Neuronal stem cell (in vitro differentiated cells): ENCODE data around the gene SIGLEC1.

ENCODE experiments used
- DNase-seq: peaks from one replicate; pipeline ENCODE4 v3.0.0-alpha.2; 2013; ENCODE audit warnings: low spot score
- H2AFZ ChIP-seq: one replicate; pipeline ENCODE4 v1.6.1; 2013; ENCODE audit warnings: mild to moderate bottlenecking, low read length, inconsistent platforms
- H2AK5ac ChIP-seq: 2 replicates; pipeline ENCODE4 v1.6.1; 2013; ENCODE audit warnings: low read depth, mild to moderate bottlenecking, inconsistent platforms, low read length, moderate library complexity, mixed read lengths
- H2BK120ac ChIP-seq: 2 replicates; pipeline ENCODE4 v1.6.1; 2013; ENCODE audit warnings: low read depth, mild to moderate bottlenecking, inconsistent platforms, low read length, moderate library complexity, mixed read lengths
- H2BK12ac ChIP-seq: one replicate; pipeline ENCODE4 v1.6.1; 2013; ENCODE audit warnings: low read length, inconsistent platforms
- H2BK15ac ChIP-seq: 2 replicates; pipeline ENCODE4 v1.6.1; 2013; ENCODE audit warnings: mild to moderate bottlenecking, low read length, inconsistent platforms, mixed read lengths
- H2BK5ac ChIP-seq: one replicate; pipeline ENCODE4 v1.6.1; 2013; ENCODE audit warnings: inconsistent platforms, mild to moderate bottlenecking, low read length, moderate library complexity
- H3K14ac ChIP-seq: one replicate; pipeline ENCODE4 v1.6.1; 2013; ENCODE audit warnings: low read length, inconsistent platforms
- H3K18ac ChIP-seq: 2 replicates; pipeline ENCODE4 v1.6.1; 2013; ENCODE audit warnings: low read length, inconsistent platforms
- H3K23ac ChIP-seq: 2 replicates; pipeline ENCODE4 v1.6.1; 2013; ENCODE audit warnings: low read depth, mild to moderate bottlenecking, mixed read lengths, low read length, inconsistent platforms; ENCODE audit not compliant: poor library complexity
- H3K27ac ChIP-seq: replicated peaks from 3 replicates; pipeline ENCODE4 v1.5.1; 2013; ENCODE audit warnings: low read length, inconsistent platforms
- H3K27me3 ChIP-seq, 3 experiments: 2 replicates each; pipeline ENCODE4 v1.6.1; 2013; ENCODE audit warnings: low read length in 3 of 3, mild to moderate bottlenecking in 2 of 3, inconsistent platforms in 1 of 3, low read depth in 1 of 3, mixed read lengths in 1 of 3, moderate library complexity in 1 of 3; ENCODE audit not compliant: control insufficient read depth in 3 of 3, insufficient read depth in 3 of 3
- H3K36me3 ChIP-seq, 2 donors: replicated peaks in 1 of 2; 2 replicates each; pipeline ENCODE4 v1.6.1; 2013; ENCODE audit warnings: low read length in 2 of 2; ENCODE audit not compliant: control insufficient read depth in 2 of 2, insufficient read depth in 2 of 2
- H3K4ac ChIP-seq: 2 replicates; pipeline ENCODE4 v1.6.1; 2013; ENCODE audit warnings: inconsistent platforms, mild to moderate bottlenecking, low read length, moderate library complexity
- H3K4me1 ChIP-seq, 2 donors: 1 replicate in 1 of 2; 2 replicates in 1 of 2; pipeline ENCODE4 v1.6.1; 2013; ENCODE audit warnings: low read length in 2 of 2, low read depth in 1 of 2; ENCODE audit not compliant: control insufficient read depth in 2 of 2, insufficient read depth in 1 of 2
- H3K4me2 ChIP-seq: one replicate; pipeline ENCODE4 v1.6.1; 2013; ENCODE audit warnings: mild to moderate bottlenecking, low read length, inconsistent platforms; ENCODE audit not compliant: insufficient read depth, poor library complexity, severe bottlenecking
- H3K4me3 ChIP-seq, 2 donors: 2 replicates each; pipeline ENCODE4 v1.5.1; 2013; ENCODE audit warnings: low read length in 2 of 2, mild to moderate bottlenecking in 2 of 2, inconsistent platforms in 1 of 2, moderate library complexity in 1 of 2
- H3K79me1 ChIP-seq: one replicate; pipeline ENCODE4 v1.6.1; 2013; ENCODE audit warnings: low read depth, mild to moderate bottlenecking, inconsistent platforms, low read length, moderate library complexity
- H3K9ac ChIP-seq: one replicate; pipeline ENCODE4 v1.6.1; 2013; ENCODE audit warnings: mild to moderate bottlenecking, low read depth, low read length, inconsistent platforms; ENCODE audit not compliant: poor library complexity
- H3K9me3 ChIP-seq, 2 donors: replicated peaks in 1 of 2; 2 replicates each; pipeline versions ENCODE3 to v1.6.1; 2013; ENCODE audit warnings: low read length in 2 of 2, mild to moderate bottlenecking in 2 of 2, inconsistent platforms in 1 of 2, low read depth in 1 of 2, mixed read lengths in 1 of 2, moderate library complexity in 1 of 2; ENCODE audit not compliant: control insufficient read depth in 2 of 2, insufficient read depth in 1 of 2
- H4K8ac ChIP-seq: one replicate; pipeline ENCODE4 v1.6.1; 2013; ENCODE audit warnings: low read depth, mild to moderate bottlenecking, inconsistent platforms, low read length, moderate library complexity
- H4K91ac ChIP-seq: one replicate; pipeline ENCODE4 v1.6.1; 2013; ENCODE audit warnings: low read length, low read depth, mild to moderate bottlenecking, inconsistent platforms; ENCODE audit not compliant: poor library complexity
- WGBS, 2 donors: extraction: QIAGEN DNeasy Blood & Tissue Kit; methylation state at CpG; one replicate each; pipeline ENCODE4 v1.1.7; 2013; ENCODE audit warnings: missing lambda C conversion rate in 2 of 2, mixed read lengths in 1 of 2; ENCODE audit not compliant: insufficient read length in 2 of 2, insufficient replicate concordance in 1 of 2; ENCODE audit errors: extremely low coverage in 2 of 2; 5-methylcytosine and 5-hydroxymethylcytosine counted together

Gene SIGLEC1

GRCh38 chr20:3679749-3680700, 32.4 kb downstream of the SIGLEC1 start:
- WGBS, 2 donors, result no CpG with 5 or more reads among the region's 18 CpGs
- H2AFZ ChIP-seq, result no peak overlapping the region
- H3K4me2 ChIP-seq, result no peak overlapping the region
- H3K4ac ChIP-seq, result no peak overlapping the region
- H3K27ac ChIP-seq, result no peak overlapping the region
- H2BK15ac ChIP-seq, result no peak overlapping the region
- H4K8ac ChIP-seq, result no peak overlapping the region
- H2AK5ac ChIP-seq, result peak overlapping the region; percentile 66
- H3K14ac ChIP-seq, result no peak overlapping the region
- no peak overlapping the region for H2BK12ac ChIP-seq
- H3K23ac ChIP-seq, result no peak overlapping the region
- no peak overlapping the region for H2BK120ac ChIP-seq
- peaks cover 5 to 16% of the 10 kb centered on the region in 2 donors for H3K4me1 ChIP-seq
- H3K27me3 ChIP-seq, result peaks cover 0 to 82% (median 18%) of the 10 kb centered on the region in 3 experiments
- H3K36me3 ChIP-seq, result no peaks in the 10 kb centered on the region
- H4K91ac ChIP-seq, result no peak overlapping the region
- no peak overlapping the region for H3K18ac ChIP-seq
- no peak overlapping the region for H2BK5ac ChIP-seq
- H3K9ac ChIP-seq, result peak overlapping the region; percentile 12
- no peak for DNase-seq
- peaks cover 3% of the 10 kb centered on the region for H3K79me1 ChIP-seq
- no peaks in the 10 kb centered on the region for H3K9me3 ChIP-seq
- H3K4me3 ChIP-seq, result no peak overlapping the region

GRCh38 chr20:3678856-3679720, 33.3 kb downstream of the SIGLEC1 start:
- no peak overlapping the region for H2BK120ac ChIP-seq
- H2AFZ ChIP-seq, result no peak overlapping the region
- H4K91ac ChIP-seq, result no peak overlapping the region
- H2BK15ac ChIP-seq, result peak overlapping the region; percentile 49
- no peaks in the 10 kb centered on the region for H3K36me3 ChIP-seq
- H3K18ac ChIP-seq, result peak overlapping the region; percentile 65
- H3K4me2 ChIP-seq, result no peak overlapping the region
- peaks cover 0 to 82% (median 26%) of the 10 kb centered on the region in 3 experiments for H3K27me3 ChIP-seq
- peaks cover 3% of the 10 kb centered on the region for H3K79me1 ChIP-seq
- peak overlapping the region; percentile 66 for H2AK5ac ChIP-seq
- no peak overlapping the region for H3K27ac ChIP-seq
- H3K14ac ChIP-seq, result no peak overlapping the region
- no peaks in the 10 kb centered on the region for H3K9me3 ChIP-seq
- H3K23ac ChIP-seq, result no peak overlapping the region
- H4K8ac ChIP-seq, result no peak overlapping the region
- no peak overlapping the region for H3K4ac ChIP-seq
- no peak for DNase-seq
- H3K4me3 ChIP-seq, result no peak overlapping the region
- peaks cover 5 to 16% of the 10 kb centered on the region in 2 donors for H3K4me1 ChIP-seq
- WGBS, 2 donors, result no CpG with 5 or more reads among the region's 14 CpGs
- no peak overlapping the region for H2BK12ac ChIP-seq
- peak overlapping the region; percentile 12 for H3K9ac ChIP-seq
- no peak overlapping the region for H2BK5ac ChIP-seq

GRCh38 chr20:3678198-3678597, 34.2 kb downstream of the SIGLEC1 start:
- no peak for DNase-seq
- H4K91ac ChIP-seq, result no peak overlapping the region
- no peak overlapping the region for H3K23ac ChIP-seq
- no peak overlapping the region for H3K4me3 ChIP-seq
- no peak overlapping the region for H3K4me2 ChIP-seq
- H3K18ac ChIP-seq, result no peak overlapping the region
- peaks cover under 1 to 84% (median 33%) of the 10 kb centered on the region in 3 experiments for H3K27me3 ChIP-seq
- WGBS, 2 donors, result no CpG with 5 or more reads among the region's 2 CpGs
- no peak overlapping the region for H4K8ac ChIP-seq
- no peak overlapping the region for H3K9ac ChIP-seq
- no peak overlapping the region for H3K14ac ChIP-seq
- no peak overlapping the region for H3K27ac ChIP-seq
- H2BK5ac ChIP-seq, result no peak overlapping the region
- H2AK5ac ChIP-seq, result no peak overlapping the region
- peaks cover 3% of the 10 kb centered on the region for H3K79me1 ChIP-seq
- H3K4ac ChIP-seq, result no peak overlapping the region
- no peaks in the 10 kb centered on the region for H3K36me3 ChIP-seq
- H3K9me3 ChIP-seq, result no peaks in the 10 kb centered on the region
- H3K4me1 ChIP-seq, result peaks cover 5 to 16% of the 10 kb centered on the region in 2 donors
- H2BK15ac ChIP-seq, result peak overlapping the region; percentile 49
- no peak overlapping the region for H2BK120ac ChIP-seq
- peak overlapping the region; percentile 71 for H2AFZ ChIP-seq
- H2BK12ac ChIP-seq, result no peak overlapping the region
